Dendritic cell treated with granulocyte-macrophage colony-stimulating factor and Interleukin-4, amounts not matched to agents 40 ng/mL and 50 ng/mL, for 4 days (primary cell): ENCODE measurements around the gene DYSF.

Experiments
- H3K27ac Mint-ChIP-seq: one replicate; pipeline ENCODE4 v1.8.0; 2022; ENCODE audit warnings: mild to moderate bottlenecking, mixed read lengths
- H3K27me3 Mint-ChIP-seq: one replicate; pipeline ENCODE4 v1.8.0; 2022; ENCODE audit warnings: mild to moderate bottlenecking, mixed read lengths
- H3K36me3 Mint-ChIP-seq: one replicate; pipeline ENCODE4 v1.8.0; 2022; ENCODE audit warnings: low read depth, mixed read lengths
- H3K4me1 Mint-ChIP-seq: one replicate; pipeline ENCODE4 v1.8.0; 2022; ENCODE audit warnings: low read depth, mixed read lengths
- H3K4me3 Mint-ChIP-seq: one replicate; pipeline ENCODE4 v1.8.0; 2022; ENCODE audit warnings: mild to moderate bottlenecking, moderate library complexity, mixed read lengths
- H3K9me3 Mint-ChIP-seq: one replicate; pipeline ENCODE4 v1.8.0; 2022; ENCODE audit warnings: mixed read lengths
- intact Hi-C: fragments of 100-400 bp; cut with micrococcal nuclease; formaldehyde crosslinking; loops from one replicate; pipeline ENCODE4 v1.15.0; 2022

Gene DYSF

DNA sequence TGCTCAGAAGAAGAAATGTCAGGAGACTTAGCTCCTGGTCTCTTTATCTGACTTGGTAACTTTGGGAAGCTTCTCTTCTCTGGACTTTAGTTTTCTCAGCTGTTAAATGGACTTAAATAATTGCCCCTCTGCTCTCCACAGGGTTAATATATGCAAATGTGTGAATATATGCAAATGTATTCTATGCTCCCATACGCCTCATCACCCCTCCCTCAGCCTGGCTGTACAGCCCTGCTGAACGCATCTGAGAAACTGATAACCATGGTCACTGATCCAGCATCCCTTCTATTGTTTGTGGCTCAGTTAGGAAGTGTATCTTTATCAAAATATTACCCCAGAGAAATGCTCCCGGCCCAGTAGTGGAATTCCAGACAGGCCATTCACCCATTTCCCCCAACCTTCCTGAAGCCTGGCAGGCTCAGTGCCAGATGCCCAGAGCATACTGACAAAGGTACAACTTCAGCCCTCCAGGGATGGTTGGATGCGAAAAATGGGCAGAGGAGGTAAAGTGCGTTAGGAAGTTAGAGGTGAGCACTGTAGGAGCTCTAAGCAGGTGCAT, 103.4 kb downstream of the DYSF start:
- no peaks in the 10 kb centered on the region for H3K4me1 Mint-ChIP-seq
- H3K36me3 Mint-ChIP-seq, result peaks cover 89% of the 10 kb centered on the region
- no peaks in the 10 kb centered on the region for H3K9me3 Mint-ChIP-seq
- H3K4me3 Mint-ChIP-seq, result no peak overlapping the region
- intact Hi-C loops, result no loop called here
- H3K27ac Mint-ChIP-seq, result no peak overlapping the region
- no peaks in the 10 kb centered on the region for H3K27me3 Mint-ChIP-seq

DNA sequence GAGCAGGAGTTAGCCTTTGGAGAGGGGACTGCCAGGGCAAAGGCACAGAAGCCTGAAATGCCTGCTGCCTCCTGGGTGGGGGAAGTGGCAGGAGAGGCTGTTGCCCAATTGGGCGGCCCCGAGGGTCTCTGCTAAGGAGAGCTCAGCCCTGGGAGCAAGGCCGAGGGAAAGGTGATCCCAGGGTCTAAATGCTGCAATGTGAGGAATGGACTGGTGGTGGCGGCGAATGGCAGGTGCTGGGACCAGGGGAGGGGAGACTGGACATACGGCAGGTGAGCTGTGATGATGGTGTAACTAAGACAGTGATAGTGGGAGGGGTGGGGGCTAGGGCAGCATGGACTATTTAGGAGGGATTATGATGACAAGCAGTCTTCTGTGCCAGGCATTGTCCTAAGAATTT, 104.0 kb downstream of the DYSF start:
- H3K27me3 Mint-ChIP-seq, result no peaks in the 10 kb centered on the region
- H3K9me3 Mint-ChIP-seq, result no peaks in the 10 kb centered on the region

DNA sequence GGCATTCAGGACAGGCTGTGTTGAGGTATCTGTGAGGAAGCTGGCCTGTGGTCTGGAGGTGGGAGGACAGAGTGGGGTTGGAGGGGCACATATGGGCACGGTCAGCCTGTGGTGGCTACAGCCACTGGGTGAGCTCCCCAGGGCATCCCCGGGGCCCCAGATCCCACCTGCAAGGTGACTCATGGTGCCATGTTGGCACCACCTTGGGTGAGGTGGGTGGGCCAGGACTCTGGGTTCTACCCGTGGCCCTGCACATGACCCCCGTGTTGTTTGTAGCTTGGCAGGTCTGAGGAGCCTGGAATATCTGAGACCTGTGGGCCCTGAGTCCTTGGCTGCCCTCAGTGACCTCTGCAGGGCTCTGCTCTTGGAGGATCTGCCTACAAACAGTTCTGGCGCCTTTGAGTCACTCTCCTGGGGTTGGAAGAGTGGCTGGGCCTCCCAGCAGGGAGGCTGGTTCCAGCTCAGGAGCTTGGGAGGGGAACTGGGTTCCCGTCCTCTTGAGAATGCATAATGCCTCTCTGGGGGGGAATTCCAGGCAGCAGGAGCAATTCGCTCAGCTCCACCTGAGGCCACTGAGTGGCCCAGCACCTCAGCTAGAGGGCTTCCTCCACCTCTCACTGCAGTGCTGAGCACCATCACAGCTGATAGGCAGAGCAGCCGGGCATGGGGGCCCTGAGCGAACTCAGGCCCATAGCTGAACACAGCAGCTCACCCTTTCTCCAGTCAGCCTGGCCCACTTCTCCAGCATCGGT, 105.1 kb downstream of the DYSF start:
- H3K9me3 Mint-ChIP-seq, result no peaks in the 10 kb centered on the region
- no peaks in the 10 kb centered on the region for H3K27me3 Mint-ChIP-seq
- no peak overlapping the region for H3K4me3 Mint-ChIP-seq
- peaks cover 73% of the 10 kb centered on the region for H3K36me3 Mint-ChIP-seq
- intact Hi-C loops, result no loop called here
- H3K4me1 Mint-ChIP-seq, result no peaks in the 10 kb centered on the region
- no peak overlapping the region for H3K27ac Mint-ChIP-seq

More for the DNA sequence above, 104.0 kb downstream of the DYSF start:
- no peak overlapping the region for H3K4me3 Mint-ChIP-seq
- peaks cover 85% of the 10 kb centered on the region for H3K36me3 Mint-ChIP-seq
- H3K27ac Mint-ChIP-seq, result no peak overlapping the region
- H3K4me1 Mint-ChIP-seq, result no peaks in the 10 kb centered on the region
- intact Hi-C loops, result no loop called here

DNA sequence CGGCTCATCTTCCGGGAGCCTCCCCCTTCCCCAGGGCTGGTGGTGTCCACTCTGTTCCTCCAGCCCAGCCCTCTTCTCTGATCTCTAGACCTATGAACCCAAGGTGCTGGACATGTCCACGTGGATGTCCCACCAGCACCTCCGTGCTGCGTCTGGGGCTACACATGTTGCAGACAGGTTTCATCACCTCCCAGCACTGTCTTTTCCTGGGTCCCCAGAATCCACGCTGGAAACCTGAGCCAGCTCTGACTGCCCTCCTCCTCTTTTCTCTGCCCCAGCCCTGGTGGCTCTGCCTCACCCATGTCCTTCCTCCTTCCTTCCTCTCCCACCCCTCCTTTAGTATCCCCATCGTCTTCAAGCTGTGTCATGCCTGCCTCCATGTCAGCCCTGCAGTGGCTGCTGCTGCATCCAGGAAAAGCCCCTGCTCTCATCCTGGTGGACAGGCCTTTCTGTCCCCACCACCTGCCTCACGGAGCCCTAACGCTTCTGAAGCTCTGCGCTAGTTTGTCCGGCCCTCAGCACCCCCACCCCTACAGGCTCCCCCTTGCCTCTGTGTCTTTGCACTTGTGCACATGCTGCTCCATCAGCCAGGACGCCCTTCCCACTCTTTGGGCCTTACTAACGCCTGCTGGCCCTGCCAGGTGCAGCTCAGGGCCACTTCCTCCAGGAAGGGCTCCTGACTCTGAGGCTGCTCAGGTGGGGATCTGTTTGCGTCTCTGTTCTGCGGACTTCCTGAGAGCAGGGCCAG, 105.9 kb downstream of the DYSF start:
- Mint-ChIP-seq H3K4me1 (no peaks in the 10 kb centered on the region), H3K9me3 (no peaks in the 10 kb centered on the region), H3K27ac (no peak overlapping the region), H3K36me3 (peaks cover 66% of the 10 kb centered on the region), H3K27me3 (no peaks in the 10 kb centered on the region), H3K4me3 (no peak overlapping the region)
- intact Hi-C loops, result no loop called here

DNA sequence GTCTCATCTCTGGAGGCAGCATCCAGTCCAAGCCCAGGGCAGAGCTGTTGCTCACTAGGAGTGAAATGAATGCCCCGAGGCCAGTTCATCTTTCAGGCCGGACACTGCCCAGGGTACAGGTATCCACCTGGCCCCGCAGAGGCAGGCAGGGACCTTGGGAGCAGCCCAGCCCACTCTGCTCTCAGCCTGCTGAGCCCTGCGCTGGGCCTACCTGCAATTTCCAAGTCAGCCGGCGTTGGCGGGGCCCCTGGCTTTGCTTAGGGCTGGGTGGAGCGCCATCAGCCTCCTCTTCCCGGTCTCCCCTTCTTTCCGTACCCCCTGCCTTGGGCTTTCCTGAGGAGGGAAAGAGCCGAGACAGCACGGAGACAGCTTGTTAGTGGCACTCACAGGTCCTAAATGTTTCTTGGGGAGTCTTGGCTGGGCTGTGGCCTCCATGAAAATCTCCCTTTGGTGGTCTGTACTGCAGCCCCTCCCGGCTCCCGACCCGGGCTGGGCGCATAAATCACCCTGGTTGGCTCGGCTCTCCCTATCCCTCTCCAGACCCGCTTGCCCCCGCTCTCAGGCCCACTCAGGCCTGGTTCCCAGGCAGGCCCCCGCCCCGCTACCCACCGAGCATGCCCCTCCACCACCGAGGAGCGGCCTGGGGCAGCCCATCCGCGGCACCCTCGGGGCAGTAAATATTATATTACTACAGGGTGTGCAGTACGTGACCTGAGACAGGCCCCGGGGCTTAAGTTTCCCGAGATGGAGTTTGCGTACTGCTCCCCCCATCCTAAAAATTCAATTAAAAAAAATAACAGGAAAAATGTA, 106.7 kb downstream of the DYSF start:
- Mint-ChIP-seq H3K27me3 (no peaks in the 10 kb centered on the region), H3K4me3 (no peak overlapping the region), H3K9me3 (no peaks in the 10 kb centered on the region), H3K4me1 (no peaks in the 10 kb centered on the region), H3K36me3 (peaks cover 58% of the 10 kb centered on the region), H3K27ac (no peak overlapping the region)
- intact Hi-C loops, result no loop called here

DNA sequence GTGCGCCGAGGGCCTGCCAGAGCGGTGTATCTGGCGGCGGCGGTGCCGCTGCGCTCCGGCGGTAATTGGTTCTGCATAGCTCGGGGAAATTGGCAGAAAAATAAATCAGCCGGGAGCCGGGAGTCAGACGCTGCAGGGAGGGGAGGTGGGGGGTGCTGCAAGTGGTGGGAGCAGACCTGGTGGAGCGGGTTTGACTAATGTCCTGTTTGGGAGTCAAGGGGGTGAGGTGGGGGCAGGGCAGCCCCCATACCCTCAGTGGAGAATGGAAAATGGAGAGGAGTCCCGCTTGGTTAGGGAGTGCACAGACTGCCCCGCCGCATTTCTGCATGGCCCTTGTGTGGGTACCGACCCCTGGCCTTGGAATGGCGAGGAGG, 107.3 kb downstream of the DYSF start:
- Mint-ChIP-seq H3K4me1 (no peaks in the 10 kb centered on the region), H3K27ac (no peak overlapping the region), H3K27me3 (no peaks in the 10 kb centered on the region), H3K36me3 (peaks cover 52% of the 10 kb centered on the region), H3K9me3 (no peaks in the 10 kb centered on the region), H3K4me3 (no peak overlapping the region)
- intact Hi-C loops, result no loop called here

DNA sequence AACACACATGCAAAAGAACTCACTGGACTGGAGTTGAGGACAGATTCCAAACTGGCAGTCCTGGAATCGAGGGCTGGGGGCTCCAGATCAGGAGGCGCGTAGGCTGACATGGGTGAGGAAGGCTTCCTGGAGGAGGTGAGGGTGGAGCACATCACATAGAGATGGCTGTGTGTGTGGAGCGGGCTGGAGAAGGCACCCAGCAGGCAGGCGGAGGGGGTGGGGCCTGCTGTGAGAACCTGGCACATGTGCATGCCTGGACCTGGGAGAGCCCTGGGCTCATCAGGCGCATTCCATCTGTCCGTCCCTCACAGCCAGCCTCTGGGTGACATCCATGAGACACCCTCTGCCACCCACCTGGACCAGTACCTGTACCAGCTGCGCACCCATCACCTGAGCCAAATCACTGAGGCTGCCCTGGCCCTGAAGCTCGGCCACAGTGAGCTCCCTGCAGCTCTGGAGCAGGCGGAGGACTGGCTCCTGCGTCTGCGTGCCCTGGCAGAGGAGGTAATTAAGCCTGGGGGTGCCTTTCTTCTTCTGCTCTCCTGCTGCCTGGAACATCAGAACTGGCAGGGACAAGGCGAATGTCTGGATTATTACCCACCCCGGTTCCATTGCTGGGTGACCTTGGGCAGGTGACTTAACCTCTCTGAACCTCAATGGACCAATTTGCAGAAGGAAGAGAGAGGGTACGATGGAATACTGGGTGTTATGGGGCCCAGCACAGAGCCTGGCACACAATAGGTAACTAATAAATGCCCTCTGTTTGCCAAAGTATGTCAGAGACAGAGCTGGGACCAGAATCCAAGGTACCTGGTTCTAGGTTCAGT, 108.3 kb downstream of the DYSF start:
- intact Hi-C loops, result no loop called here
- H3K36me3 Mint-ChIP-seq, result peaks cover 42% of the 10 kb centered on the region
- no peak overlapping the region for H3K4me3 Mint-ChIP-seq
- H3K27me3 Mint-ChIP-seq, result no peaks in the 10 kb centered on the region
- no peaks in the 10 kb centered on the region for H3K9me3 Mint-ChIP-seq
- H3K4me1 Mint-ChIP-seq, result no peaks in the 10 kb centered on the region
- no peak overlapping the region for H3K27ac Mint-ChIP-seq

DNA sequence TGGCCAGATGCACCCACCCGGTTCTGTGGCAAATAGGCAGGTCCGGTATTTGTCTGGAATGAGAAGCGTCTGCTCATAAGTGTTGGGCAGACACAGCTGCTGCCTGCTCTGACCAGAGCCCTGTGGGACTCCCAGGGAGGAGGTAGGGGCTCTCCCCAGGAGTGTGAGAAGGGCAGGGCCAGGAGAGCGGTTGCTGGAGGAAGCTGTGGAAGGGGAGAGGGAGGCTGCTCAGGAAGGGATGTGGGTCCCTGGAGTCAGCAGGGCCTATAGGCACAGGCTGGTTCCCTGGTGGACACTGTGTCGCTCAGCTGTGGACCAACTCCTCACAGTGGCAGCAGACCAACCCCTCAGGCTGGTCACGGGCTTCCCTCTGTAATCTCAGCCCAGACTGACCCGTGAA, 109.2 kb downstream of the DYSF start:
- H3K27ac Mint-ChIP-seq, result no peak overlapping the region
- H3K27me3 Mint-ChIP-seq, result no peaks in the 10 kb centered on the region
- no peaks in the 10 kb centered on the region for H3K4me1 Mint-ChIP-seq
- no peak overlapping the region for H3K4me3 Mint-ChIP-seq
- H3K36me3 Mint-ChIP-seq, result peaks cover 33% of the 10 kb centered on the region
- H3K9me3 Mint-ChIP-seq, result no peaks in the 10 kb centered on the region
- intact Hi-C loops, result no loop called here

DNA sequence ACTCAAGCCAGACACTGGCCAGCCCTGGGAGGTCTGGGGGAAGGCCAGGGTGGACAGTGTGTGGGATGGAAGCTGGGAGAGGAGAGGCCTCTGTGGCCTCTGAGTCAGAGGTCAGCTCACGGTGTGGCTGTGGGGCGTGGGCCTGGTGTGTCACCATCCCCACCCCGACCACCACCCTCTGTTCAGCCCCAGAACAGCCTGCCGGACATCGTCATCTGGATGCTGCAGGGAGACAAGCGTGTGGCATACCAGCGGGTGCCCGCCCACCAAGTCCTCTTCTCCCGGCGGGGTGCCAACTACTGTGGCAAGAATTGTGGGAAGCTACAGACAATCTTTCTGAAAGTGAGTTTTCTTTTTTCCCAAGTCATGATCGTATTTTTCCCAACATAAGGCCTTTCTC, 110.5 kb downstream of the DYSF start:
- no peaks in the 10 kb centered on the region for H3K27me3 Mint-ChIP-seq
- H3K36me3 Mint-ChIP-seq, result peaks cover 19% of the 10 kb centered on the region
- H3K4me1 Mint-ChIP-seq, result no peaks in the 10 kb centered on the region
- no peak overlapping the region for H3K27ac Mint-ChIP-seq
- no peaks in the 10 kb centered on the region for H3K9me3 Mint-ChIP-seq
- H3K4me3 Mint-ChIP-seq, result no peak overlapping the region
- intact Hi-C loops, result no loop called here

DNA sequence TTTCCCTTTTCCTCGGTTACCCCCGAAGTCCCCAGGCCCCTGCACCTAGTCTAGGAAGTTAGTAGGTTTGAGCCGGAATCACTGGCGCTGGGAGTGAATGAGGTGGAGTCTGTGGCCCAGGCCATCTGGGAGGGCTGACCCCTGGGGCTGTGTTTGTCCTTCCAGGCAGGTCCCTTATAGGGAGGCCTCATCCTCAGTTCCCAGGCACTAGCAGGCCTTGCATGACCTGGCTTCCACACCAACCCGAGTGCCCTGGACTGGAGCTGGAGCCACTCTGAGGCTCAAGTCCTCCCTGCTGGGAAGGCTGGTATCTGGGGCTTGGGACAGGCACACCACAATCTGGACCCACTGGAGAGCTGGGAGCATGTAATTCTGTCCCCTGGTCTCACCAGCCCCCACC, 111.0 kb downstream of the DYSF start:
- no peak overlapping the region for H3K4me3 Mint-ChIP-seq
- H3K9me3 Mint-ChIP-seq, result no peaks in the 10 kb centered on the region
- peaks cover 14% of the 10 kb centered on the region for H3K36me3 Mint-ChIP-seq
- H3K27ac Mint-ChIP-seq, result no peak overlapping the region
- intact Hi-C loops, result no loop called here
- H3K4me1 Mint-ChIP-seq, result no peaks in the 10 kb centered on the region
- no peaks in the 10 kb centered on the region for H3K27me3 Mint-ChIP-seq

DNA sequence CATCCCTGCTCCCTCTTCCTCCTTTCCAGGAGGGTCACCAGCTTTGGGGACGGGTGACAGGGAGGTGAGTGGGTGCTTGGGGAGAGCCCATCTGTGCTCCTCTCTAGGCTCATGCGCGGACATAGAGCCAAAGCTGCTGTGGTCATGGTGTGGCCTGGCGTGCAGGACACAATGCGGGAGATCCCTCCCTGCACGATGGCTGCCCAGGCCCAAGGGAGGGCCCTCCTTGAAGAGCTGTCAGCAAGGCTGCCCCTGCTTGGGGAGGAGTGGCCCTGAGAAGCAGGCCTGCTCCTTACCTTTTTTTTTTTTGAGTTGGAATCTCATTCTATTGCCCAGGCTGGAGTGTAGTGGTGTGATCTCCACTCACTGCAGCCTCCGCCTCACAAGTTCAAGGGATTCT, 111.4 kb downstream of the DYSF start:
- intact Hi-C loops, result no loop called here
- peaks cover 10% of the 10 kb centered on the region for H3K36me3 Mint-ChIP-seq
- H3K4me3 Mint-ChIP-seq, result no peak overlapping the region
- H3K27ac Mint-ChIP-seq, result no peak overlapping the region
- no peaks in the 10 kb centered on the region for H3K27me3 Mint-ChIP-seq
- H3K9me3 Mint-ChIP-seq, result no peaks in the 10 kb centered on the region
- no peaks in the 10 kb centered on the region for H3K4me1 Mint-ChIP-seq

DNA sequence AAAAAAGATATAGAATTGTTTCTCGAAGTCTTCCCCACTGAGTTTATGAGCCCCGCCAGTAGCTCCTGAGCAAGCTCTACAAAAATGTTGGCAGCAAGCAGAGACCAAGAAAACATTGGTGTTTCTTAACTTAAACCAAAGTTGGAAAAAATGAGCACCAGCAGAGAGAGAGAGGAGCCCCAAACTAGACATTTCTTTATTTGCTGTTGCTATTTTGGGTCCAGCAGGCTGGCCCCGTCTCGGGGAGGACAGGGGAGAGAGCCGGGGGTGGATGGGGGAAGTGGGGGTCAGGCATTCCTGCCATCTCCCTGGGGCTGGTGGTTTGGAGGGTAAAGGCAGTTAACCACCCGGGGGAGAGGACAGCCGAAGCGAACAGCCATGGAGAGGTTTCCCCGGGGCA, 113.0 kb downstream of the DYSF start:
- Mint-ChIP-seq H3K27ac (no peak overlapping the region), H3K27me3 (no peaks in the 10 kb centered on the region), H3K36me3 (no peaks in the 10 kb centered on the region), H3K9me3 (no peaks in the 10 kb centered on the region), H3K4me3 (no peak overlapping the region), H3K4me1 (no peaks in the 10 kb centered on the region)
- intact Hi-C loops, result no loop called here

DNA sequence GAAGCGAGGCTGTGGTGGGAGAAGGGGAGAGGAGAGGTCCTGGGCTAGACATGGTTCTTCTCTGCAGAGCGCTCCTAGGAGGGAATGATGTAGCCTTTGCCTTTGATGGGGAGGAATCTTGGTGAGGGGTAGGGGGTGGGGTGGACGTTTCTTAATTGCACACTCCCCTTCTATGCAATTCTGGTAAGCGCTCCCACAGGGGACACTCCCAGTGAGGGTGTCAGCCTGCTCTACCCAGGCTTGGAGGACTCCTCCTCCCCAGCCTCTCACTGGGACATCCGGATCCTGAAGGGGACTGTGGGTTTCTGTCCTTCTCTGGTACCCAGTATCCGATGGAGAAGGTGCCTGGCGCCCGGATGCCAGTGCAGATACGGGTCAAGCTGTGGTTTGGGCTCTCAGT, 114.3 kb downstream of the DYSF start:
- Mint-ChIP-seq H3K27ac (no peak overlapping the region), H3K36me3 (no peaks in the 10 kb centered on the region), H3K4me3 (no peak overlapping the region), H3K4me1 (no peaks in the 10 kb centered on the region), H3K27me3 (no peaks in the 10 kb centered on the region), H3K9me3 (no peaks in the 10 kb centered on the region)
- intact Hi-C loops, result no loop called here
